Hematopoietic multipotent progenitor cell treated with erythropoietin and hydrocortisone succinate and interleukin-3 and kit ligand, for 4 days (in vitro differentiated cells): ENCODE results near the gene ATP9A.

ENCODE experiments used
- DNase-seq: peaks from one replicate; pipeline ENCODE4 v3.0.0-alpha.2; 2015

ATP9A gene

GRCh38 chr20:51720854-51721253 lies 47.3 kb downstream of the ATP9A start:
- no peak for DNase-seq

- DNase-seq = no peak
These were observed 47.8 kb downstream of the ATP9A start for GRCh38 chr20:51720384-51720783.

- DNase-seq = no peak
These were observed 52.4 kb downstream of the ATP9A start for GRCh38 chr20:51715856-51716185.

- DNase-seq = no peak
These were observed 52.9 kb downstream of the ATP9A start for GRCh38 chr20:51715163-51715855.

GRCh38 chr20:51713213-51713598 lies 55.0 kb downstream of the ATP9A start:
- no peak for DNase-seq

- DNase-seq = no peak
These were observed 55.5 kb downstream of the ATP9A start for GRCh38 chr20:51712501-51713212.

- no peak for DNase-seq
These were observed 56.8 kb downstream of the ATP9A start for GRCh38 chr20:51711426-51711825.

- no peak for DNase-seq
These were observed 57.8 kb downstream of the ATP9A start for GRCh38 chr20:51710361-51710894.

GRCh38 chr20:51705400-51705799 lies 62.8 kb downstream of the ATP9A start:
- DNase-seq = no peak

- DNase-seq = no peak
These were observed 64.5 kb downstream of the ATP9A start for GRCh38 chr20:51703400-51704287.

- peak; percentile 49 for DNase-seq
These were observed 65.6 kb downstream of the ATP9A start for GRCh38 chr20:51702556-51702955.

- DNase-seq = peak; percentile 66
These were observed 67.3 kb downstream of the ATP9A start for GRCh38 chr20:51700809-51701285.

- DNase-seq = no peak
These were observed 69.9 kb downstream of the ATP9A start for GRCh38 chr20:51698252-51698651.

GRCh38 chr20:51697096-51697826 lies 70.9 kb downstream of the ATP9A start:
- DNase-seq = no peak

GRCh38 chr20:51696304-51697071 lies 71.7 kb downstream of the ATP9A start:
- DNase-seq = no peak

GRCh38 chr20:51695574-51696303 lies 72.5 kb downstream of the ATP9A start:
- peak; percentile 64 for DNase-seq

- no peak for DNase-seq
These were observed 75.3 kb downstream of the ATP9A start for GRCh38 chr20:51692806-51693400.

- DNase-seq = no peak
These were observed 76.5 kb downstream of the ATP9A start for GRCh38 chr20:51691703-51692102.

- no peak for DNase-seq
These were observed 79.5 kb downstream of the ATP9A start for GRCh38 chr20:51688600-51689244.

- DNase-seq = no peak
These were observed 80.6 kb downstream of the ATP9A start for GRCh38 chr20:51687630-51688029.
